ENCODE measurements around the gene RHBDF2. TPM values are rescaled to one million over a fixed set of nuclear protein-coding genes. Genes with fewer than 3 reads are reported as not detected.

Gene RHBDF2
- total and polyA plus RNA-seq, 12 donors, result 6.5 to 33.1 (median 9.8) TPM

DNA sequence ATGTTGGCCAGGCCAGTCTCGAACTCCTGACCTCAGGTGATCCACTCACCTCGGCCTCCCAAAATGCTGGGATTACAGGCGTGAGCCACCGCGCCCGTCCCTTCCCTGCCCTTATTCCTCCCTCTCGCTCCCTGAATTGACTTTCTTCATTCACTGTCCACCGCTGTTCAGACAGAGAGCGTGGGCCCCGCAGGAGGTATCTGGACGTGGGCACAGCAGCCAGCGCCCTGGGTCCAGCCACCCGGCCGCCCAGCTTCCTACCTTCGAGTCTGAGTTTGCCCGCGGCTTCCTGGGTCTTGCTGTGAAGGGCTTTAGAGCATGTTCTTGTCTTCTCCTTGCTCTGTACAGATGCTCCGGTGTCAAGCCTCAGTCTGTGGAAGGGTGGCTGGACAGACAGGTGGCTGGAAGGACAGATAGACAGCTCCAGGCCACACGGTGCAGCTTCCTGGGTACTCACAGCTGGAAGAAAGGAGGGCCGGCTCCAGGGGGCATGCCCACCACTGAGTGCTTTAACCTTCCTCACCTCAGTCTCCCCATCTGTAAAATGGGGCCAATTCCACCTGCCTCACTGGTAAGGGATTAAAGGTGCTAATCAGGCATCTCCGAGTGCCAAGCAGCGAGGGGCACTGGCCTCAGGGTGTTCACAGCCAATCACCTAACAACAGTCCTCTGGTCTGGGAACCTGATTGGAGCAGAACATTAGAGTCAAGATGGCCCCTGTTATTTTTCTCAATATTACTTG is 13.6 kb downstream of the RHBDF2 start:
- intact Hi-C loops (cut with DNase I), result no loop called here

DNA sequence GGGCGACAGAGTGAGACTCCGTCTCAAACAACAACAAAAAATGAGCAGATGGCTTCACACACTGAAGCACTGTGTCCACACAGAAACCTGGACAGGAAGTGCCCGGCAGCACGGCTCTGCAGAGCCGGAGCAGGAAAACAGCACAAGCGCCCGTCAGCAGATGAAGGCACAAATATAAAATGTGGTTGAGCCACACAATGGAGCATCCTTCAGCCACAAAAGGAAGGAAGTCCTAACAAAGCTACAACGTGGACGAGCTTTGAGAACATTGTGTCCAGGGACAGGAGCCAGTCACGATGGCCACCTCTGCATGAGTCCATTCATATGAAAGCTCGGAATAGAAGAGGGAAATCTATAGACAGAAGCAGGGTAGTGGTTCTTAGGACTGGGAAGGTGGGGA is 15.7 kb downstream of the RHBDF2 start:
- Histone ChIP-seq H3K9me3 (no peaks in the 10 kb centered on the region), H3K4me3 (no peak overlapping the region), H3K27ac (peak overlapping the region in 6 of 10 donors; percentile 21 to 76 (median 46)), H3K36me3 (peaks cover 0 to 16% (median 0%) of the 10 kb centered on the region in 9 donors), H3K4me1 (peaks cover 0 to 62% (median 7%) of the 10 kb centered on the region in 9 donors), H3K27me3 (no peaks in the 10 kb centered on the region)
- WGBS, 2 donors, result 29 to 54% methylated on average over 11 of the region's 11 CpGs
- DNase-seq, result no peak
- intact Hi-C loops (cut with DNase I), result loop anchor here in 1 of 10 donors (2.0 kb wide), 1 partner anchor 13 kb away; no protein-coding TSS in a partner anchor
- TF ChIP-seq, protein P1, sequence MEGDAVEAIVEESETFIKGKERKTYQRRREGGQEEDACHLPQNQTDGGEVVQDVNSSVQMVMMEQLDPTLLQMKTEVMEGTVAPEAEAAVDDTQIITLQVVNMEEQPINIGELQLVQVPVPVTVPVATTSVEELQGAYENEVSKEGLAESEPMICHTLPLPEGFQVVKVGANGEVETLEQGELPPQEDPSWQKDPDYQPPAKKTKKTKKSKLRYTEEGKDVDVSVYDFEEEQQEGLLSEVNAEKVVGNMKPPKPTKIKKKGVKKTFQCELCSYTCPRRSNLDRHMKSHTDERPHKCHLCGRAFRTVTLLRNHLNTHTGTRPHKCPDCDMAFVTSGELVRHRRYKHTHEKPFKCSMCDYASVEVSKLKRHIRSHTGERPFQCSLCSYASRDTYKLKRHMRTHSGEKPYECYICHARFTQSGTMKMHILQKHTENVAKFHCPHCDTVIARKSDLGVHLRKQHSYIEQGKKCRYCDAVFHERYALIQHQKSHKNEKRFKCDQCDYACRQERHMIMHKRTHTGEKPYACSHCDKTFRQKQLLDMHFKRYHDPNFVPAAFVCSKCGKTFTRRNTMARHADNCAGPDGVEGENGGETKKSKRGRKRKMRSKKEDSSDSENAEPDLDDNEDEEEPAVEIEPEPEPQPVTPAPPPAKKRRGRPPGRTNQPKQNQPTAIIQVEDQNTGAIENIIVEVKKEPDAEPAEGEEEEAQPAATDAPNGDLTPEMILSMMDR (IDR thresholded peaks at IDR 0.05), result no peak
- ATAC-seq, result peak; percentile 19 to 89 (median 64)

More for the DNA sequence above, 13.6 kb downstream of the RHBDF2 start:
- no peak for ATAC-seq
- Histone ChIP-seq H3K9me3 (no peaks in the 10 kb centered on the region), H3K27me3 (no peaks in the 10 kb centered on the region), H3K4me3 (no peak overlapping the region), H3K4me1 (peaks cover 2 to 72% (median 27%) of the 10 kb centered on the region in 9 donors), H3K36me3 (peaks cover 0 to 10% (median 0%) of the 10 kb centered on the region in 9 donors), H3K27ac (peak overlapping the region in 1 of 10 donors; percentile 26)
- DNase-seq, result no peak
- WGBS, 2 donors, result 96 to 98% methylated on average over 22 of the region's 22 CpGs
- TF ChIP-seq, protein P1 (IDR thresholded peaks at IDR 0.05), result no peak

DNA sequence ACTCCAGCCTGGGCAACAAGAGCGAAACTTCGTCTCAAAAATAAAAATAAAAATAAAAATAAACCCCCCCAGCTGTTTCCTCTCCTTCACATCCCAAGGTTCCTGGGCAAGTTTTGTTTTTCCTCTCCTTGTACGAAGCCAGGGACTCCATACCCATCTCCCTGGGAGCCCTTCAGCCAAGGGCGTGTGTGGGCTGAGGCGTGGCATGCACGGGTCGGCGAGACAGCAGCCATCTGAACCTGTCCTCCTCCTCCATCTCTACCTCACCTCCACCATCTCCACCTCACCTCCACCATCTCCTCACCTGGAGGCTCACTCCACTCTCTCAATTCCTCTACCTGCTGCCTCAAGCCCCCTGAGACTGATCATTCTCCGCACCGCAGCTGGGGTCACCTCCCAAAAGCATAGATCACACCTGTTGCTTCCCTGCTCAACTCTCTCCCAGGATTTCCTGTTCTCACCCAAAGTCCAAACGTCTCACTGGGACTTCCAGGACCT is 16.9 kb downstream of the RHBDF2 start:
- no peak overlapping the region for H3K4me3 ChIP-seq
- whole genome bisulfite sequencing, 2 donors, result 88 to 92% methylated on average over 11 of the region's 11 CpGs
- H3K36me3 ChIP-seq, result peaks cover 0 to 27% (median 0%) of the 10 kb centered on the region in 9 donors
- DNase-seq (no peak), ATAC-seq (no peak)
- H3K27me3 ChIP-seq, result no peaks in the 10 kb centered on the region
- peaks cover 0 to 55% (median 7%) of the 10 kb centered on the region in 9 donors for H3K4me1 ChIP-seq
- TF ChIP-seq, protein P1 (IDR thresholded peaks at IDR 0.05), result no peak
- intact Hi-C loops (cut with DNase I), result loop anchor here in 1 of 10 donors (2.0 kb wide), 1 partner anchor 15 kb away; no protein-coding TSS in a partner anchor
- peak overlapping the region in 2 of 10 donors; percentile 45 to 76 for H3K27ac ChIP-seq
- H3K9me3 ChIP-seq, result no peaks in the 10 kb centered on the region

DNA sequence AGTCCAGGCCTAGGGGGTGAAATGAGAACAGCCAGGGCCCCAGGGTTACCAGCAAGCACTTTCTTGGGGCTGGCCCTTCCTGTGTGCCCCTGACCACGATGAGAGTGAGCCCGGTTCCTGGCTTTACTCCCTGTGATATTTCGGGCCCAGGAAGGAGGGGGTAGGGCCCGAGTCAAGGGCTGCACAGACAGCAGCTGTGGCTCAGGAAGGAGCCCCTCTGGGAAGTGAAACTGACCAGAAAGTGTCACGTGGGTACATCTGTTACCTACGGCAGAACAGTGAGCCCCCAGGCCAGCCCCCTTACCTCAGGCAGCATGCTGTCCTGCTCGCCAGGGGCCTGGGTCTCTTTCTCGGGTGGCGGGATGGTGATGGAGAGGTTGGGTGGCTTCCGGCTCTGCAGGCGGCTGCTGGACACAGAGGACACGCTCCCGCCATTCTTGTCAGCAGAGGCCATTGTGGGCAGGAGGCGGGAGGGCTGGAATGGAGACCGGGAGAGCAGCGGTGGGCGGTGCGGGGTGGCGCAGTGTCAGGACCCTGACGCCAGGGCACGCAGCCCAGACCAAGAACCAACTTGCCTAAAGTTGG is 20.1 kb downstream of the RHBDF2 start:
- H3K27ac ChIP-seq, result peak overlapping the region in 4 of 10 donors; percentile 8 to 71 (median 29)
- no peak overlapping the region for H3K4me3 ChIP-seq
- intact Hi-C loops (cut with DNase I), result no loop called here
- peaks cover 0 to 41% (median 0%) of the 10 kb centered on the region in 9 donors for H3K36me3 ChIP-seq
- H3K4me1 ChIP-seq, result peaks cover 0 to 44% (median 6%) of the 10 kb centered on the region in 9 donors
- WGBS, 2 donors, result 80% methylated on average over 21 of the region's 21 CpGs
- TF ChIP-seq, protein P1 (IDR thresholded peaks at IDR 0.05), result no peak
- DNase-seq, result no peak
- ATAC-seq, result peak in 7 of 8 donors; percentile 36 to 64 (median 53)
- H3K27me3 ChIP-seq, result no peaks in the 10 kb centered on the region
- H3K9me3 ChIP-seq, result no peaks in the 10 kb centered on the region
